ENCODE measurements around the gene KANSL3.
A peak's percentile ranks its signal among the peaks of the same experiment; 100 is the strongest.

Gene KANSL3

GRCh38 chr2:96638144-96639121 lies at the start of gene KANSL3:
KANSL3 (minus strand) TSS chr2:96638312; CDS start chr2:96637135, 1,177 bp downstream.
- DNase-seq (ENCODE audit: low read depth), result peak; percentile 79
- H3K4me3 ChIP-seq (ENCODE audit: low read depth, low read length), result peak within 1 kb of the TSS; percentile 83
- no peak for TF ChIP-seq CTCF (IDR thresholded peaks at IDR 0.05; ENCODE audit: control insufficient read depth, extremely low read depth, insufficient read depth)

- H3K4me3 ChIP-seq (ENCODE audit: low read depth, low read length), result no peak overlapping the region
- DNase-seq (ENCODE audit: low read depth), result no peak
- no peak for TF ChIP-seq CTCF (IDR thresholded peaks at IDR 0.05; ENCODE audit: control insufficient read depth, extremely low read depth, insufficient read depth)
These were observed 49.2 kb upstream of the KANSL3 start for GRCh38 chr2:96687266-96687665.

- TF ChIP-seq CTCF (IDR thresholded peaks at IDR 0.05; ENCODE audit: control insufficient read depth, extremely low read depth, insufficient read depth), result no peak
- H3K4me3 ChIP-seq (ENCODE audit: low read depth, low read length), result no peak overlapping the region
- no peak for DNase-seq (ENCODE audit: low read depth)
These were observed 47.7 kb upstream of the KANSL3 start for GRCh38 chr2:96685577-96686459.

GRCh38 chr2:96684883-96685576 lies 46.9 kb upstream of the KANSL3 start:
- TF ChIP-seq CTCF (IDR thresholded peaks at IDR 0.05; ENCODE audit: control insufficient read depth, extremely low read depth, insufficient read depth), result no peak
- H3K4me3 ChIP-seq (ENCODE audit: low read depth, low read length), result no peak overlapping the region
- DNase-seq (ENCODE audit: low read depth), result no peak

GRCh38 chr2:96683972-96684820 lies 46.1 kb upstream of the KANSL3 start:
- no peak for TF ChIP-seq CTCF (IDR thresholded peaks at IDR 0.05; ENCODE audit: control insufficient read depth, extremely low read depth, insufficient read depth)
- DNase-seq (ENCODE audit: low read depth), result no peak
- H3K4me3 ChIP-seq (ENCODE audit: low read depth, low read length), result no peak overlapping the region

- no peak for DNase-seq (ENCODE audit: low read depth)
- H3K4me3 ChIP-seq (ENCODE audit: low read depth, low read length), result no peak overlapping the region
- TF ChIP-seq CTCF (IDR thresholded peaks at IDR 0.05; ENCODE audit: control insufficient read depth, extremely low read depth, insufficient read depth), result no peak
These were observed 45.2 kb upstream of the KANSL3 start for GRCh38 chr2:96683307-96683706.
